Naive thymus-derived CD4-positive, alpha-beta T cell (primary cell): Measurements from ENCODE around the gene HES6. TPM values are rescaled to one million over a fixed set of nuclear protein-coding genes. Genes with fewer than 3 reads are reported as not detected.
A peak's percentile ranks its signal among the peaks of the same experiment; 100 is the strongest.

Source experiments
- ATAC-seq: fragments of 150-1000 bp; cut with Tn5 transposase; 2 replicates; pipeline ENCODE4 v1.10.0; 2021; ENCODE audit warnings: mild to moderate bottlenecking, moderate library complexity
- CTCF ChIA-PET: fragments of 350-600 bp; sonication (Branson Sonifier 250); formaldehyde crosslinking; loops from one replicate; lab custom pipeline; 2021; ENCODE audit warnings: antibody characterized with exemption; lab: Charles Lee
- POLR2A ChIA-PET: fragments of 350-600 bp; sonication (Branson Sonifier 250); formaldehyde crosslinking; loops from one replicate; lab custom pipeline; 2021; ENCODE audit warnings: antibody characterized with exemption, inconsistent platforms; lab: Charles Lee
- DNase-seq, 9 donors: peaks; one replicate each; pipeline versions ENCODE4 v3.0.0 to v3.0.0-alpha.2; 2020 to 2022; ENCODE audit warnings: mixed read lengths in 1 of 9
- H3K27ac ChIP-seq: one replicate; pipeline ENCODE4 v1.7.0; 2013; ENCODE audit warnings: mild to moderate bottlenecking, low read depth, low read length, moderate library complexity
- H3K27me3 ChIP-seq, 2 donors: one replicate each; pipeline ENCODE4 v1.7.0; 2013; ENCODE audit warnings: low read length in 2 of 2, mild to moderate bottlenecking in 2 of 2, moderate library complexity in 2 of 2; ENCODE audit not compliant: control insufficient read depth in 2 of 2, insufficient read depth in 2 of 2
- H3K36me3 ChIP-seq, 3 experiments: 1 replicate in 2 of 3; 2 replicates in 1 of 3; pipeline ENCODE4 v1.7.0; 2013; ENCODE audit warnings: low read length in 3 of 3, mild to moderate bottlenecking in 3 of 3, moderate library complexity in 1 of 3; ENCODE audit not compliant: insufficient read depth in 3 of 3, control insufficient read depth in 2 of 3
- H3K4me1 ChIP-seq, 2 donors: one replicate each; pipeline ENCODE4 v1.7.0; 2013; ENCODE audit warnings: low read length in 2 of 2, mild to moderate bottlenecking in 2 of 2, moderate library complexity in 1 of 2; ENCODE audit not compliant: control insufficient read depth in 2 of 2, insufficient read depth in 2 of 2
- H3K4me3 ChIP-seq: 2 replicates; pipeline ENCODE4 v1.7.0; 2013; ENCODE audit warnings: mild to moderate bottlenecking, low read length
- H3K9me3 ChIP-seq, 3 experiments: 1 replicate in 2 of 3; 2 replicates in 1 of 3; pipeline ENCODE4 v1.7.0; 2013; ENCODE audit warnings: low read length in 3 of 3; ENCODE audit not compliant: control insufficient read depth in 2 of 3
- H3K27ac Mint-ChIP-seq, 9 donors: one replicate each; pipeline ENCODE4 v1.8.0; 2020 to 2022; ENCODE audit warnings: mixed read lengths in 9 of 9, mild to moderate bottlenecking in 8 of 9, moderate library complexity in 5 of 9, inconsistent platforms in 2 of 9
- H3K27me3 Mint-ChIP-seq, 5 donors: one replicate each; pipeline ENCODE4 v1.8.0; 2021 to 2022; ENCODE audit warnings: mixed read lengths in 5 of 5, mild to moderate bottlenecking in 1 of 5
- H3K36me3 Mint-ChIP-seq, 5 donors: one replicate each; pipeline ENCODE4 v1.8.0; 2020 to 2022; ENCODE audit warnings: mixed read lengths in 5 of 5, mild to moderate bottlenecking in 3 of 5, inconsistent platforms in 1 of 5
- H3K4me1 Mint-ChIP-seq, 7 donors: one replicate each; pipeline ENCODE4 v1.8.0; 2020 to 2022; ENCODE audit warnings: mixed read lengths in 7 of 7, mild to moderate bottlenecking in 3 of 7, inconsistent platforms in 1 of 7
- H3K4me3 Mint-ChIP-seq, 10 donors: one replicate each; pipeline ENCODE4 v1.8.0; 2020 to 2022; ENCODE audit warnings: mild to moderate bottlenecking in 10 of 10, mixed read lengths in 10 of 10, moderate library complexity in 6 of 10, inconsistent platforms in 2 of 10
- H3K9me3 Mint-ChIP-seq, 11 donors: one replicate each; pipeline ENCODE4 v1.8.0; 2020 to 2022; ENCODE audit warnings: mixed read lengths in 11 of 11, mild to moderate bottlenecking in 4 of 11, inconsistent platforms in 1 of 11, moderate library complexity in 1 of 11
- intact Hi-C, 2 donors: fragments of 100-400 bp; cut with micrococcal nuclease; formaldehyde crosslinking; loops; one replicate each; pipeline ENCODE4 v1.15.1; 2023
- polyA plus RNA-seq, 2 donors: library from polyadenylated mRNA; unstranded; fragments of 300-500 nt; fragmentation: Illumina TruSeq; gene quantifications; one replicate each; pipeline ENCODE4 v1.2.3, GENCODE V29; 2021
- total RNA-seq, 6 experiments: library from RNA in 5 of 6; stranded (reverse) in 5 of 6; gene quantifications; 1 replicate in 5 of 6; 2 replicates in 1 of 6; pipeline ENCODE4 v1.2.3 and lab custom pipeline; 2021 to 2026

The HES6 gene, protein sequence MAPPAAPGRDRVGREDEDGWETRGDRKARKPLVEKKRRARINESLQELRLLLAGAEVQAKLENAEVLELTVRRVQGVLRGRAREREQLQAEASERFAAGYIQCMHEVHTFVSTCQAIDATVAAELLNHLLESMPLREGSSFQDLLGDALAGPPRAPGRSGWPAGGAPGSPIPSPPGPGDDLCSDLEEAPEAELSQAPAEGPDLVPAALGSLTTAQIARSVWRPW
- total RNA-seq (1 to 10 TPM in 4 of 5 experiments, under 1 TPM in 1; 0.73 to 2.7 (median 2.4) TPM), polyA plus RNA-seq (1 to 10 TPM in 1 of 2 donors, under 1 TPM in 1; 0.61 to 1.3 TPM), total RNA-seq (lab: John Stamatoyannopoulos, UW) (1.7 reads per million, percentile 7 among the genes with 10 or more reads in this experiment)

DNA sequence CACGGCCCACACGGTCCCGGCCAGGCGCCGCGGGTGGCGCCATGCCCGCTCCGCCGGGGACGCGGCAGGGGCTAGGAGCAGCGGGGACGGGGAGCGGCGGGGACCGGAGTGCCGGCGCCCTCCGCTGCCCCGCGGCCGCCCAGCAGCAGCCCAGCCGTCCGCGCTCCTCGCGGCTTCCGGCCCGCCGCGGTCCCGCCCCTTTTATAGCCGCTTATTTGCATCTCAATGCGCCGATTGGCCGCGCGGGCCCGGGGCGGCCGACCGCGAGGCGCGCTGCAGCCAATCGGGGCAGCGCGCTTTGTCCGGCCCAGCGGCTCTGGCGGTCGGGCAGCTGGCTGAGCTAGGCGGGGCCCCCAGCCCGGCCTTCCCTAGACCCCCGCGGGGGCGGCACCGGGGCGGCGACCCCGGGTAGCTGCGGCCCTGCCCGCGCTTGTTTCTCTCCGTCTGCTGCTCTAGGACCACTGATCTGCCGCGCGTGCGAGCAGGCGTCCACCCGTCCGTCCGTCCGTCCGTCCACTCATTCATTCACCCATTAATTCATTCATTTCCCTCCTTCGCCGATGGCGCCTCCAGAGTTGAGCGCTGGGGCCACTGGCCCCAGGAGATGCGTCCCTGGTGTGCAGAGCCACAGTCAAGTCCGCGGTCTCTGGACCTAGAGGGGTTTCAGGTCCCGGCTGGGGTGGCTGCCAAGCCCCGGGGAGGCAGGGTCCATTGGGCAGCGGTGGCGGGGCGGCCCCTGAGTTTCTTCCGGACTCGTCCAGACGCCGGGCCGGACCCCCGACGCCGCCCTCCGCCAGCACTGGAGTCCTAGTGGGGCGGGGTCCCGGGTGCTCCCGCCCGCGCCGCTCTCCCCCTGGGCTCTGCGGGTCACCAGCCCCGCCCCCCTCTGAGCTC, at the start of gene HES6:
TSS of gene HES6 (minus strand) at position 176 of the 894 bp plus-strand sequence. CDS start at position 43, 133 bp downstream.
- Mint-ChIP-seq H3K9me3 (peaks cover 0 to 2% (median 0%) of the 10 kb centered on the region in 11 donors), H3K4me3 (peak within 1 kb of the TSS; percentile 88 to 98 (median 94)), H3K4me1 (peaks cover 2 to 17% (median 8%) of the 10 kb centered on the region in 7 donors), H3K27ac (peak within 1 kb of the TSS in 6 of 9 donors; percentile 28 to 86 (median 80)), H3K27me3 (peaks cover 11 to 49% (median 13%) of the 10 kb centered on the region in 5 donors), H3K36me3 (peaks cover 0 to 6% (median 1%) of the 10 kb centered on the region in 5 donors)
- no peaks in the 10 kb centered on the region for H3K9me3 ChIP-seq
- DNase-seq (peak; percentile 50 to 84 (median 61)), ATAC-seq (peak; percentile 90)
- peaks cover 0 to under 1% (median 0%) of the 10 kb centered on the region in 3 experiments for H3K36me3 ChIP-seq
- peaks cover 0 to 16% of the 10 kb centered on the region in 2 donors for H3K27me3 ChIP-seq
- CTCF ChIA-PET: interaction anchor here (1.1 kb wide), 1 partner anchor 555 kb away, joined by 3 read pairs; no protein-coding TSS in a partner anchor
- H3K4me1 ChIP-seq: peaks cover 0 to 4% of the 10 kb centered on the region in 2 donors
- H3K4me3 ChIP-seq: peak within 1 kb of the TSS; percentile 59
- intact Hi-C loops: loop anchor here (1.0 to 2.0 kb wide), 4 partner anchors 9 to 48 kb away; partner anchors contain the start of genes ILKAP (in 1 of the 2) and PER2 (in 1 of the 2)
- POLR2A ChIA-PET: interaction anchor here (1.6 kb wide), 1 partner anchor 48 kb away, joined by 3 read pairs; the partner anchor contains the start of gene PER2
- H3K27ac ChIP-seq: no peak within 1 kb of the TSS

DNA sequence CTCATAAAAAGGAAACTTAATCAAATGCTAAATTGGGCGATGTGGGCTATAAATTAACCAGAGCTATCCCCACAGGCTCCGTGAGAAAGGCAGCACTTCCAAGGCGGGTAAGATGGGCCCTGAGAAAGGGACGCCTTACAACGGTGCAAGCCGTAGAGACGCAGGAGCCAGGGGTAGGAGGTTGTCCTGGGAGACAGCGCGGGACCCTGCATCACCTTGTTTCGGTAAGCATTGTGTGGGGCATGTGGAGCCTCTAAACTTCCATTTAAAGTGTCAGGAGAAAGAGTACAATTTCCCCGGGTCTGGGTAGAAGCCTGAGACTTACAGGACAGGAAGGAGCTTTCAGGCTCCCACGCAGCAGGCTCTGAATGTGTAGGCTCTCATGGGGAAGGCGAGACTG, 49.7 kb upstream of the HES6 start:
- Mint-ChIP-seq H3K27me3 (peaks cover 0 to 2% (median 0%) of the 10 kb centered on the region in 5 donors), H3K27ac (peak overlapping the region; percentile 93 to 98 (median 97)), H3K4me1 (peaks cover 22 to 50% (median 36%) of the 10 kb centered on the region in 7 donors), H3K4me3 (peak overlapping the region; percentile 84 to 97 (median 93)), H3K36me3 (no peaks in the 10 kb centered on the region), H3K9me3 (no peaks in the 10 kb centered on the region)
- ChIA-PET CTCF (interaction anchor here (0.6 kb wide), 1 partner anchor 322 kb away, joined by 3 read pairs; no protein-coding TSS in a partner anchor), POLR2A (interaction anchor here (0.7 to 2.3 kb wide), 5 partner anchors 12 to 87 kb away, joined by 3 to 9 read pairs (median 4); no protein-coding TSS in a partner anchor)
- no peaks in the 10 kb centered on the region for H3K9me3 ChIP-seq
- DNase-seq (no peak), ATAC-seq (no peak)
- no peaks in the 10 kb centered on the region for H3K36me3 ChIP-seq
- no peaks in the 10 kb centered on the region for H3K27me3 ChIP-seq
- H3K4me3 ChIP-seq: peak overlapping the region; percentile 73
- intact Hi-C loops: loop anchor here (2.0 to 10.0 kb wide), 4 partner anchors 322 to 1735 kb away; partner anchors contain the start of genes COPS8 (in 1 of the 2), NDUFA10 (in 1 of the 2) and UBE2F (in 1 of the 2)
- peaks cover 16 to 23% of the 10 kb centered on the region in 2 donors for H3K4me1 ChIP-seq
- H3K27ac ChIP-seq: peak overlapping the region; percentile 80

DNA sequence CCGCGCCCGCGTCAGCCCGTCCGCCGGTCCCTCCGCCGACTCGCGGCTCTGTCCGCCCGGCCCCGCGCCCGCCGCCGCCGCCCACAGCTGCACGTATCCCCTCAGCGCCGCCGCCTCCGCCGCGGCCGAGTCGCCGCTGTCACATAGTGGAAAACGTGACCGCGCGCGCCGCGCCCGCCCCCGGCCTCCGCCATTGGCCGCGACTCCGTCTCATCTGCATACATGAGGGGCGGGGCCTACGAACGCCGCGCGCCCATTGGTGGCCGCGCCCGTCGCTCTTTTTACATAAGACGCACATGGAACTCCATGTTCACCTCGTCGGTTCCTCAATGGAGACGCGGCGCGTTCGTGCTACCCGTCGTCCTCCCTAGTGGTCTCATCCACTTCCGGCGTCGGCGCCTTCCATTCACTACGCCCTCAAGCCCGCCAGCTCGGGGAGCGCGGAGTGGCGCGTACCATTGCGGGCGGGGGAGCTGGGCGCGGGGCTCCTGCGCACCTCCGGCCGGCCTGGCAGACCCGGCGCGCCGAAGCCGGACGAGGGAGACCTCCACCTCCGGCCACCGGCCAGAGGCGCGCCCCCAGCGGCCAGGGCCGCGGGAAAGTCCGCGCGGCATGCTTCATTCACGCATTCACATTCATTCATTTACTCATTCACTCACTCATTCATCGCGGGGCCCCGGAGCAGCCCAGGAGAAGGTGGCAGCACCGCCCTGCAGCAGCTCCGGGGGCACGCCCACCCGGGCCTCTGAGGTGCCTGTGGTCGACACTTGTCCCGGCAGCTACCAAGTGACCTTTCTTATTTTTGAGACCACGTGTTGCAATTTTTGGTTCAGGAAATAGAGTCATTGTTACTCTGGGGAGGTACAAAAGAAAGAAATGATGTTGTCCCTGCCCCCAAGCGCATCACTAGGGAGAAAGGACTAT, 49.1 kb upstream of the HES6 start:
- H3K36me3 ChIP-seq: no peaks in the 10 kb centered on the region
- peak; percentile 93 for ATAC-seq
- peak overlapping the region; percentile 73 for H3K4me3 ChIP-seq
- peaks cover 16 to 23% of the 10 kb centered on the region in 2 donors for H3K4me1 ChIP-seq
- CTCF ChIA-PET: interaction anchor here (0.6 kb wide), 1 partner anchor 321 kb away, joined by 3 read pairs; no protein-coding TSS in a partner anchor
- DNase-seq: peak; percentile 96 to 99 (median 98)
- peak overlapping the region; percentile 93 to 98 (median 97) for H3K27ac Mint-ChIP-seq
- peak overlapping the region; percentile 84 to 97 (median 93) for H3K4me3 Mint-ChIP-seq
- intact Hi-C loops: loop anchor here (1.0 to 10.0 kb wide), 13 partner anchors 31 to 1736 kb away; partner anchors contain the start of genes COPS8 (in 2 of the 2), ILKAP (in 2 of the 2), TRAF3IP1 (in 2 of the 2) and ASB1 (in 1 of the 2)
- H3K27ac ChIP-seq: peak overlapping the region; percentile 80
- no peaks in the 10 kb centered on the region for H3K9me3 Mint-ChIP-seq
- H3K4me1 Mint-ChIP-seq: peaks cover 26 to 56% (median 40%) of the 10 kb centered on the region in 7 donors
- POLR2A ChIA-PET: interaction anchor here (0.7 to 2.3 kb wide), 9 partner anchors 11 to 243 kb away, joined by 3 to 9 read pairs (median 3); partner anchors contain the start of gene HES6
- H3K9me3 ChIP-seq: no peaks in the 10 kb centered on the region
- no peaks in the 10 kb centered on the region for H3K27me3 ChIP-seq
- peaks cover 0 to 2% (median 0%) of the 10 kb centered on the region in 5 donors for H3K27me3 Mint-ChIP-seq
- H3K36me3 Mint-ChIP-seq: no peaks in the 10 kb centered on the region

DNA sequence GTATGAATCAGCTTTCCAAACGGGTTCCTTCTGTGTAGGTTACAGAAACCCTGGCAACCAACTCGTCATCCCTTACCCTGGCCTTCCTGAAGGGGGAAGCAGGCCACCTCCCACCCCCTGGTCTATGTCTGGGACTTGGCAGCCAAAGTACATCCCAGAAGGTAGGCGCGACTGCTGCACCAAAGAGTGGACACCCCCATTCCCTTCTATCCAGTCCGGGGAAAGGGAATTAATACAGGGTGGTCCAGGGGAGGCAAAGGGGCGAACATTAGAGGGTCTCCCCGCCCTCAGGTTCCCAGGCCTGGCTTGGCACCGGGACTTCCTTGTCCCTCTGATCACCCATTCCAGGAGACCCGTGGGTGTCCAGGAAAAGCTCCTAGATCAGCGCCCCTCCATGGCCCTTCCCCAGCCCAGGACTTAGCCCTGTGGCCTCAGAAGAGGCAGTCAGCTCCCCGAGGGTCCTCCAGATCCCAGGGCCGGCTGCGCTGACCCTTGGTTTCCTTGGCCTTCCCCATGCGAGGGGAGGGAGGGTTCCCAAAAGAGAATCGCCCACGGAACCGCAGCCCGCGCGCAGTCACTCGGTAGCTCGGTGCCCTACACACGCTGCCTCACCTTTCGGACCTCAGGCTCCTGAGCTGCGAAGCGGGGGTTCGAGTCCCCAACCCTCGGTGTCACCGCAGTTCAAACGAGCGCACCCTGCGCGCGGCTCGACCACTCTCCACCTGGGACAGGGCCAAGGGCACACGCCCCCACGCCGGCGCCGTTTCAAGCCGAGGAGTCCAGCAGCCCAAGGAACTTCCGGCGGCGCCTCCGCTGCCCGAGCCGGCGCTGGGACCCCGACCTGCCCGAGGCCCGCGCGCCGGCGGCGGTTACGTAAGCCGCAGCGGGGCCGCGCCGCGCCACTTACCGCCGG, 48.2 kb upstream of the HES6 start, which contains the start of gene PER2:
TSS of gene PER2 (minus strand) at position 874 of the 913 bp plus-strand sequence. CDS start 10,674 bp downstream, outside the sequence.
- ATAC-seq (peak; percentile 17), DNase-seq (peak in 8 of 9 donors; percentile 20 to 47 (median 33))
- H3K27ac ChIP-seq: peak within 1 kb of the TSS; percentile 80
- ChIA-PET POLR2A (interaction anchor here (0.7 to 2.3 kb wide), 8 partner anchors 13 to 320 kb away, joined by 3 to 9 read pairs (median 3); partner anchors contain the start of gene HES6), CTCF (interaction anchor here (0.8 kb wide), 1 partner anchor 25 kb away, joined by 3 read pairs; no protein-coding TSS in a partner anchor)
- Mint-ChIP-seq H3K27me3 (peaks cover 0 to 2% (median 0%) of the 10 kb centered on the region in 5 donors), H3K9me3 (no peaks in the 10 kb centered on the region), H3K4me1 (peaks cover 32 to 66% (median 48%) of the 10 kb centered on the region in 7 donors), H3K27ac (peak within 1 kb of the TSS; percentile 93 to 98 (median 97)), H3K36me3 (no peaks in the 10 kb centered on the region), H3K4me3 (peak within 1 kb of the TSS; percentile 84 to 97 (median 93))
- H3K27me3 ChIP-seq: no peaks in the 10 kb centered on the region
- H3K9me3 ChIP-seq: no peaks in the 10 kb centered on the region
- intact Hi-C loops: loop anchor here (1.0 to 10.0 kb wide), 13 partner anchors 32 to 1737 kb away; partner anchors contain the start of genes COPS8 (in 2 of the 2), ILKAP (in 2 of the 2), TRAF3IP1 (in 2 of the 2) and ASB1 (in 1 of the 2)
- peaks cover 16 to 23% of the 10 kb centered on the region in 2 donors for H3K4me1 ChIP-seq
- H3K36me3 ChIP-seq: no peaks in the 10 kb centered on the region
- peak within 1 kb of the TSS; percentile 93 for H3K4me3 ChIP-seq
